NT2/D1 (cell line): ENCODE results near the gene TOP2B.

Source experiments
- YY1 ChIP-seq: IDR thresholded peaks from 2 replicates; pipeline ENCODE4 v1.6.1; 2011; ENCODE audit not compliant: insufficient read length, insufficient read depth
- ZNF274 ChIP-seq: IDR thresholded peaks from 2 replicates; pipeline ENCODE4 v1.6.1; 2011; ENCODE audit warnings: mild to moderate bottlenecking, low read depth, low read length

DNA sequence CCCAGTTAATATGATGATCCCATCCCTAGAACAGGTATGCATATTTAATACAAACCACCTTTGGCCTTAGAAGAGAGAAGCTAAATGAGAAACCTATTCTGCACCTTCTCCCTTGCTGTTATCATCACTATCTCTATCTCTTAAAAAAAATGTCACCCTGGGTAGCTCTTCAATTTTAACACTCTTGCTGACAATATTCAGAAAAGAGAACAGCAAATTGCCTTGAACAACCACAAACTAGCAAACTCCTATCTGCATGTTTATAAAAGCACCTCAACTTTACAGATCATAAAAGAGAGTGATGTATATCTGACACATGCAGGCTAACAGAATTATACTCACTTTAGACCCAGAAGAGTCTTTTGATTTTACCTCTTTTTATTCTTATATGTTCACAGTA is 7.4 kb downstream of the TOP2B start:
- TF ChIP-seq YY1, result no peak
- TF ChIP-seq ZNF274, result no peak
